Breast epithelium (tissue), 4 donors: ENCODE measurements around the gene PHAF1. TPM values are rescaled to one million over a fixed set of nuclear protein-coding genes. Genes with fewer than 3 reads are reported as not detected.

Experiments
- DNase-seq, 2 donors: peaks; one replicate each; pipeline ENCODE4 v3.0.0-alpha.2; 2019; ENCODE audit warnings: low spot score in 2 of 2
- H3K27ac ChIP-seq, 2 donors: fragments of 200-600 bp; sonication (generic) in 1 of 2; one replicate each; pipeline ENCODE4 v1.5.1; 2016 to 2019; ENCODE audit warnings: mild to moderate bottlenecking in 1 of 2
- H3K27me3 ChIP-seq, 2 donors: fragments of 200-600 bp; sonication (generic) in 1 of 2; one replicate each; pipeline versions ENCODE4 v1.5.1 to v1.6.0; 2017 to 2019; ENCODE audit warnings: control low read depth in 1 of 2, mild to moderate bottlenecking in 1 of 2
- H3K36me3 ChIP-seq: fragments of 200-600 bp; one replicate; pipeline ENCODE4 v1.5.1; 2019
- H3K4me1 ChIP-seq, 2 donors: fragments of 200-600 bp; sonication (generic); one replicate each; pipeline ENCODE4 v1.5.1; 2016 to 2019; ENCODE audit warnings: control low read depth in 1 of 2
- H3K4me3 ChIP-seq, 3 donors: fragments of 200-600 bp; sonication (generic); 1 replicate in 2 of 3; 2 replicates in 1 of 3; pipeline ENCODE4 v1.5.1; 2016 to 2019; ENCODE audit warnings: mild to moderate bottlenecking in 3 of 3, moderate library complexity in 2 of 3
- H3K9me3 ChIP-seq, 2 donors: fragments of 200-600 bp; sonication (generic) in 1 of 2; one replicate each; pipeline ENCODE4 v1.5.1; 2016 to 2019; ENCODE audit warnings: control low read depth in 1 of 2
- POLR2A ChIP-seq: fragments of 450-650 bp; IDR thresholded peaks from one replicate; pipeline ENCODE4 v1.6.1; 2016; ENCODE audit warnings: antibody characterized with exemption, mild to moderate bottlenecking, moderate library complexity
- POLR2AphosphoS5 ChIP-seq, 3 donors: sonication (generic); formaldehyde crosslinking; IDR thresholded peaks; one replicate each; pipeline ENCODE4 v1.6.1; 2017; ENCODE audit warnings: antibody characterized with exemption in 3 of 3
- intact Hi-C: fragments of 100-400 bp; cut with DNase I; formaldehyde crosslinking; loops from one replicate; pipeline ENCODE4 v1.15.1; 2023; ENCODE audit warnings: low total_unique reads
- total RNA-seq, 3 donors: library from RNA; depleted of rRNA; stranded (reverse); fragments of >200 nt; gene quantifications; one replicate each; pipeline ENCODE4 v1.1.0, GENCODE V29; 2016
- TF ChIP-seq, protein P1 (sequence below), 3 donors: fragments of 450-650 bp; IDR thresholded peaks; one replicate each; pipeline ENCODE4 v1.5.1; 2016 to 2017; ENCODE audit warnings: antibody characterized with exemption in 3 of 3, mild to moderate bottlenecking in 3 of 3, moderate library complexity in 3 of 3

Gene PHAF1
- total RNA-seq, 3 donors from 2014 or later: 17.8 to 31.8 (median 27.1) TPM

GRCh38 chr16:67170949-67171649 is 61.4 kb downstream of the PHAF1 start:
- Histone ChIP-seq H3K36me3 (no peaks in the 10 kb centered on the region), H3K9me3 (no peaks in the 10 kb centered on the region), H3K4me1 (peaks cover 5 to 11% of the 10 kb centered on the region in 2 donors), H3K27me3 (no peaks in the 10 kb centered on the region), H3K4me3 (peak overlapping the region; percentile 41 to 76 (median 57)), H3K27ac (peak overlapping the region; percentile 95)
- DNase-seq: no peak
- intact Hi-C loops: loop anchor here (10.0 kb wide), 1 partner anchor 244 kb away; the partner anchor contains the start of gene ZDHHC1
- TF ChIP-seq POLR2A (no peak), POLR2AphosphoS5 (IDR thresholded peaks at IDR 0.05) (peak in 1 of 3 donors; percentile 18)
- TF ChIP-seq, protein P1, sequence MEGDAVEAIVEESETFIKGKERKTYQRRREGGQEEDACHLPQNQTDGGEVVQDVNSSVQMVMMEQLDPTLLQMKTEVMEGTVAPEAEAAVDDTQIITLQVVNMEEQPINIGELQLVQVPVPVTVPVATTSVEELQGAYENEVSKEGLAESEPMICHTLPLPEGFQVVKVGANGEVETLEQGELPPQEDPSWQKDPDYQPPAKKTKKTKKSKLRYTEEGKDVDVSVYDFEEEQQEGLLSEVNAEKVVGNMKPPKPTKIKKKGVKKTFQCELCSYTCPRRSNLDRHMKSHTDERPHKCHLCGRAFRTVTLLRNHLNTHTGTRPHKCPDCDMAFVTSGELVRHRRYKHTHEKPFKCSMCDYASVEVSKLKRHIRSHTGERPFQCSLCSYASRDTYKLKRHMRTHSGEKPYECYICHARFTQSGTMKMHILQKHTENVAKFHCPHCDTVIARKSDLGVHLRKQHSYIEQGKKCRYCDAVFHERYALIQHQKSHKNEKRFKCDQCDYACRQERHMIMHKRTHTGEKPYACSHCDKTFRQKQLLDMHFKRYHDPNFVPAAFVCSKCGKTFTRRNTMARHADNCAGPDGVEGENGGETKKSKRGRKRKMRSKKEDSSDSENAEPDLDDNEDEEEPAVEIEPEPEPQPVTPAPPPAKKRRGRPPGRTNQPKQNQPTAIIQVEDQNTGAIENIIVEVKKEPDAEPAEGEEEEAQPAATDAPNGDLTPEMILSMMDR (IDR thresholded peaks at IDR 0.05): no peak

DNA sequence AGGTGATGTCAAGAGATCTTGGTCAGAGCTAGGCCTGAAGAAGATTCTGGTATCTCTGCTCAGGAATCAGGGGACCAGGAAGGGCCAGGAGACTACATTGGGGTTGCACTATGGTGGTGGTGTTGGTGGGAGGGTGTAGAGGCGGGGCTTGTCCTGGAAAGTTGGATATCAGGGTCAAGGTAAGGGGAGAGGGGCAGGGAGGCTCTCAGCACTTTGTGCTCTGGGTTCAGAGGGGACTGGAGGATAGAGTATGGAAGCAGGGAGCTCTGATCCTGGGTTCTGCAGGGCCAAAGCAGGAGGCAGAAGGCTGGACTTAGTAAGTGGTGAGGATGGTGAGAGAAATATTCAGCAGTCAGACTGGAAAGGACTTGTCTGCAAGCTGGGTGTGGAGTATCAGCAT is 63.6 kb downstream of the PHAF1 start:
- DNase-seq: no peak
- Histone ChIP-seq H3K27ac (peak overlapping the region; percentile 89 to 96), H3K27me3 (no peaks in the 10 kb centered on the region), H3K9me3 (no peaks in the 10 kb centered on the region), H3K4me1 (peaks cover 5 to 16% of the 10 kb centered on the region in 2 donors), H3K4me3 (peak overlapping the region; percentile 37 to 75 (median 59)), H3K36me3 (no peaks in the 10 kb centered on the region)
- TF ChIP-seq, protein P1 (IDR thresholded peaks at IDR 0.05): no peak
- TF ChIP-seq POLR2A (no peak), POLR2AphosphoS5 (IDR thresholded peaks at IDR 0.05) (no peak)
- intact Hi-C loops: loop anchor here (10.0 kb wide), 1 partner anchor 241 kb away; the partner anchor contains the start of gene ZDHHC1

DNA sequence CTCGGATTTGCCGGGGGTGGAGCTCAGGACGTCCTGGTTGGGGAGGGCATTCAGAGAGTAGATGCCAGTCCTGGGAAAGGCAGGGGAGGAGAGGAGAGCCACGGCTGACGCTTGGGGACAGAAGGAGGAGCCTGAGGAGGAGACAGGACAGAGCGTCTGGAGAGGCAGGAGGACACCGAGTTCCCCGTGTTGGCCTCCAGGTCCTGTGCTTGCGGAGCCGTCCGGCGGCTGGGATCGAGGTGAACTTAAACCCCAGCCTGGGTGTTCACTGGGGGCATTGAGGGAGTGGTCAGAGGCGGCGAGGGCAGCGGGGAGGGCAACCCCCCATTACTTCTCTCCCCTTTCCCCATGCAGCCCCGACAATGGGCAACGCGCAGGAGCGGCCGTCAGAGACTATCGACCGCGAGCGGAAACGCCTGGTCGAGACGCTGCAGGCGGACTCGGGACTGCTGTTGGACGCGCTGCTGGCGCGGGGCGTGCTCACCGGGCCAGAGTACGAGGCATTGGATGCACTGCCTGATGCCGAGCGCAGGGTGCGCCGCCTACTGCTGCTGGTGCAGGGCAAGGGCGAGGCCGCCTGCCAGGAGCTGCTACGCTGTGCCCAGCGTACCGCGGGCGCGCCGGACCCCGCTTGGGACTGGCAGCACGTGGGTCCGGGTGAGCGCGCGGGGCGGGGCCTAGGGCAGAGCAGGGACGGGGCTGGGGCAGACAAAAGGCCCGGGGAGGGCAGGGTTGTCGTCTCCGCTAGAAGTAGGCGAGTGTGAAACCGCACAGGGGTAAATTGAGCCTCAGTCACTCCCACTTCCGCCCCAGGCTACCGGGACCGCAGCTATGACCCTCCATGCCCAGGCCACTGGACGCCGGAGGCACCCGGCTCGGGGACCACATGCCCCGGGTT is 64.3 kb downstream of the PHAF1 start:
- Histone ChIP-seq H3K27me3 (no peaks in the 10 kb centered on the region), H3K36me3 (no peaks in the 10 kb centered on the region), H3K4me3 (peak overlapping the region; percentile 37 to 75 (median 59)), H3K27ac (peak overlapping the region; percentile 89 to 96), H3K9me3 (no peaks in the 10 kb centered on the region), H3K4me1 (peaks cover 5 to 16% of the 10 kb centered on the region in 2 donors)
- intact Hi-C loops: loop anchor here (10.0 kb wide), 1 partner anchor 241 kb away; the partner anchor contains the start of gene ZDHHC1
- DNase-seq: peak; percentile 81 to 86
- TF ChIP-seq POLR2A (no peak), POLR2AphosphoS5 (IDR thresholded peaks at IDR 0.05) (peak; percentile 51 to 56 (median 53))
- TF ChIP-seq, protein P1 (IDR thresholded peaks at IDR 0.05): peak in 1 of 3 donors; percentile 13

DNA sequence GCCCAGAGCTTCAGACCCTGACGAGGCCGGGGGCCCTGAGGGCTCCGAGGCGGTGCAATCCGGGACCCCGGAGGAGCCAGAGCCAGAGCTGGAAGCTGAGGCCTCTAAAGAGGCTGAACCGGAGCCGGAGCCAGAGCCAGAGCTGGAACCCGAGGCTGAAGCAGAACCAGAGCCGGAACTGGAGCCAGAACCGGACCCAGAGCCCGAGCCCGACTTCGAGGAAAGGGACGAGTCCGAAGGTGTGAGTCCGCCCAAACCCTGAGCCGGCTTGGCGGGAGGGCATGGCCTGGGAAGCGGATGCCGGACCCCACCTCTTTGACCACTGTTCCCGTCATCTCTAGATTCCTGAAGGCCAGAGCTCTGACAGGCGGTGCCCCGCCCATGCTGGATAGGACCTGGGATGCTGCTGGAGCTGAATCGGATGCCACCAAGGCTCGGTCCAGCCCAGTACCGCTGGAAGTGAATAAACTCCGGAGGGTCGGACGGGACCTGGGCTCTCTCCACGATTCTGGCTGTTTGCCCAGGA is 65.0 kb downstream of the PHAF1 start:
- Histone ChIP-seq H3K4me1 (peaks cover 5 to 11% of the 10 kb centered on the region in 2 donors), H3K9me3 (no peaks in the 10 kb centered on the region), H3K27me3 (no peaks in the 10 kb centered on the region)

More for the DNA sequence above, 65.0 kb downstream of the PHAF1 start:
- Histone ChIP-seq H3K27ac (peak overlapping the region; percentile 89 to 96), H3K36me3 (no peaks in the 10 kb centered on the region), H3K4me3 (peak overlapping the region; percentile 37 to 75 (median 59))
- DNase-seq: no peak
- intact Hi-C loops: loop anchor here (10.0 kb wide), 1 partner anchor 240 kb away; the partner anchor contains the start of gene ZDHHC1
- TF ChIP-seq, protein P1 (IDR thresholded peaks at IDR 0.05): no peak
- TF ChIP-seq POLR2A (no peak), POLR2AphosphoS5 (IDR thresholded peaks at IDR 0.05) (no peak)
